IMR-90 (cell line): Measurements from ENCODE around the gene TAF6L. TPM values are rescaled to one million over a fixed set of nuclear protein-coding genes. Genes with fewer than 3 reads are reported as not detected.

Experiments
- ATAC-seq: fragments of 200-7000 bp; cut with Tn5 transposase; 2 replicates; pipeline ENCODE4 v1.9.1; 2020; ENCODE audit warnings: low read depth, mild to moderate bottlenecking, moderate library complexity
- BruUV-seq: library from RNA; stranded (reverse); fragments of 400-500 nt; replicated peaks from 2 replicates; lab custom pipeline; 2021; lab: Mats Ljungman, UMichigan
- CTCF ChIA-PET: fragments of 300-600 bp; formaldehyde crosslinking; extraction: SDS; loops from one replicate; lab custom pipeline; 2021; ENCODE audit warnings: antibody characterized with exemption; lab: Yijun Ruan, JAX
- POLR2A ChIA-PET: fragments of 300-600 bp; sonication (Branson Sonifier 250); formaldehyde crosslinking; loops from one replicate; lab custom pipeline; 2022; ENCODE audit warnings: antibody characterized with exemption; ENCODE audit not compliant: unreplicated experiment; lab: Charles Lee
- DNase-seq: peaks from one replicate; pipeline ENCODE4 v3.0.0; 2013
- H2AFZ ChIP-seq: replicated peaks from 2 replicates; pipeline ENCODE3; 2013; ENCODE audit warnings: low read length, mild to moderate bottlenecking; ENCODE audit not compliant: poor library complexity
- H2AK5ac ChIP-seq: 2 replicates; pipeline ENCODE4 v1.6.1; 2013; ENCODE audit warnings: low read depth, low read length, inconsistent platforms
- H2AK9ac ChIP-seq: replicated peaks from 2 replicates; pipeline ENCODE3; 2013; ENCODE audit warnings: mild to moderate bottlenecking, low read depth, low read length, moderate library complexity; ENCODE audit not compliant: poor library complexity
- H2BK120ac ChIP-seq: 2 replicates; pipeline ENCODE4 v1.6.1; 2013; ENCODE audit warnings: low read depth, low read length, inconsistent platforms
- H2BK15ac ChIP-seq: 3 replicates; pipeline ENCODE4 v1.6.1; 2013; ENCODE audit warnings: low read depth, low read length, inconsistent platforms
- H2BK20ac ChIP-seq: 2 replicates; pipeline ENCODE4 v1.6.1; 2013; ENCODE audit warnings: low read depth, mild to moderate bottlenecking, inconsistent platforms, low read length, moderate library complexity
- H2BK5ac ChIP-seq: 2 replicates; pipeline ENCODE4 v1.6.1; 2013; ENCODE audit warnings: mild to moderate bottlenecking, low read depth, low read length, inconsistent platforms; ENCODE audit not compliant: poor library complexity, severe bottlenecking
- H3K14ac ChIP-seq: replicated peaks from 2 replicates; pipeline ENCODE4 v1.6.1; 2013; ENCODE audit warnings: low read depth, low read length, inconsistent platforms
- H3K18ac ChIP-seq: 2 replicates; pipeline ENCODE4 v1.6.1; 2013; ENCODE audit warnings: low read depth, low read length, control low read depth
- H3K23ac ChIP-seq: 2 replicates; pipeline ENCODE4 v1.6.1; 2013; ENCODE audit warnings: low read depth, low read length, inconsistent platforms
- H3K27ac ChIP-seq: 2 replicates; pipeline ENCODE4 v1.5.1; 2013; ENCODE audit warnings: mild to moderate bottlenecking, control low read depth, low read length; ENCODE audit not compliant: insufficient read depth
- H3K27me3 ChIP-seq: 2 replicates; pipeline ENCODE4 v1.6.1; 2013; ENCODE audit warnings: low read length; ENCODE audit not compliant: control insufficient read depth, insufficient read depth
- H3K36me3 ChIP-seq: 2 replicates; pipeline ENCODE4 v1.6.1; 2013; ENCODE audit warnings: low read length, mixed read lengths; ENCODE audit not compliant: control insufficient read depth, insufficient read depth
- H3K4ac ChIP-seq: 2 replicates; pipeline ENCODE4 v1.6.1; 2013; ENCODE audit warnings: low read depth, low read length, inconsistent platforms
- H3K4me1 ChIP-seq: 2 replicates; pipeline ENCODE4 v1.6.1; 2013; ENCODE audit warnings: low read length, mixed read lengths; ENCODE audit not compliant: control insufficient read depth, insufficient read depth
- H3K4me2 ChIP-seq: 2 replicates; pipeline ENCODE4 v1.6.1; 2013; ENCODE audit warnings: low read depth, mild to moderate bottlenecking, control low read depth, low read length, moderate library complexity
- H3K4me3 ChIP-seq: 2 replicates; pipeline ENCODE4 v1.5.1; 2013; ENCODE audit warnings: low read depth, mild to moderate bottlenecking, control low read depth, low read length, moderate library complexity; ENCODE audit not compliant: insufficient read depth
- H3K56ac ChIP-seq: 2 replicates; pipeline ENCODE4 v1.6.1; 2013; ENCODE audit warnings: low read length, inconsistent platforms; ENCODE audit not compliant: insufficient read depth; ENCODE audit errors: extremely low read depth
- H3K79me1 ChIP-seq, 2 experiments: 2 replicates each; pipeline ENCODE4 v1.6.1; 2013; ENCODE audit warnings: low read length in 2 of 2, inconsistent platforms in 1 of 2, low read depth in 1 of 2
- H3K9ac ChIP-seq: 2 replicates; pipeline ENCODE4 v1.6.1; 2013; ENCODE audit warnings: low read depth, low read length, control low read depth
- H3K9me1 ChIP-seq: 2 replicates; pipeline ENCODE4 v1.6.1; 2013; ENCODE audit warnings: low read length, inconsistent platforms; ENCODE audit not compliant: insufficient read depth
- H3K9me3 ChIP-seq: 2 replicates; pipeline ENCODE4 v1.6.1; 2013; ENCODE audit warnings: low read length; ENCODE audit not compliant: control insufficient read depth, insufficient read depth
- H4K20me1 ChIP-seq: 2 replicates; pipeline ENCODE4 v1.6.1; 2013; ENCODE audit warnings: low read length, inconsistent platforms; ENCODE audit not compliant: insufficient read depth
- H4K5ac ChIP-seq: 2 replicates; pipeline ENCODE4 v1.6.1; 2013; ENCODE audit warnings: mild to moderate bottlenecking, low read depth, low read length, control low read depth
- H4K8ac ChIP-seq, 2 experiments: 2 replicates each; pipeline ENCODE4 v1.6.1; 2013; ENCODE audit warnings: low read depth in 2 of 2, low read length in 2 of 2, control low read depth in 1 of 2, inconsistent platforms in 1 of 2
- H4K91ac ChIP-seq: 2 replicates; pipeline ENCODE4 v1.6.1; 2013; ENCODE audit warnings: low read depth, low read length, inconsistent platforms; ENCODE audit not compliant: insufficient read depth
- BHLHE40 ChIP-seq: fragments of 150-350 bp; IDR thresholded peaks from 2 replicates; pipeline ENCODE4 v1.6.1; 2016; ENCODE audit warnings: mild to moderate bottlenecking, low read depth, low read length
- CEBPB ChIP-seq: IDR thresholded peaks from 2 replicates; pipeline ENCODE4 v1.6.1; 2012; ENCODE audit warnings: low read depth, low read length, improper control_type of control experiment
- CHD1 ChIP-seq: IDR thresholded peaks from 2 replicates; pipeline ENCODE4 v1.6.1; 2012; ENCODE audit warnings: low read depth, low read length, improper control_type of control experiment
- ELK1 ChIP-seq: fragments of 150-350 bp; IDR thresholded peaks from 2 replicates; pipeline ENCODE4 v1.6.1; 2016; ENCODE audit warnings: low read depth, mild to moderate bottlenecking, low read length, moderate library complexity, borderline replicate concordance
- FOS ChIP-seq: fragments of 150-350 bp; IDR thresholded peaks from 2 replicates; pipeline ENCODE4 v1.6.1; 2016; ENCODE audit warnings: low read depth, low read length
- MAFK ChIP-seq: IDR thresholded peaks from 2 replicates; pipeline ENCODE4 v1.6.1; 2012; ENCODE audit warnings: low read depth, low read length, improper control_type of control experiment
- MAZ ChIP-seq: IDR thresholded peaks from 2 replicates; pipeline ENCODE4 v1.6.1; 2012; ENCODE audit warnings: low read depth, mild to moderate bottlenecking, low read length, improper control_type of control experiment, moderate library complexity, borderline replicate concordance
- MXI1 ChIP-seq: IDR thresholded peaks from 2 replicates; pipeline ENCODE4 v1.6.1; 2012; ENCODE audit warnings: low read depth, mild to moderate bottlenecking, low read length, moderate library complexity, borderline replicate concordance
- POLR2A ChIP-seq: IDR thresholded peaks from 2 replicates; pipeline ENCODE4 v1.6.1; 2012; ENCODE audit warnings: mild to moderate bottlenecking, low read depth, low read length
- RAD21 ChIP-seq: IDR thresholded peaks from 2 replicates; pipeline ENCODE4 v1.6.1; 2012; ENCODE audit warnings: low read length, improper control_type of control experiment
- RCOR1 ChIP-seq: IDR thresholded peaks from 2 replicates; pipeline ENCODE4 v1.6.1; 2012; ENCODE audit warnings: mild to moderate bottlenecking, low read length, improper control_type of control experiment; ENCODE audit not compliant: insufficient replicate concordance
- USF2 ChIP-seq: fragments of 150-350 bp; IDR thresholded peaks from 2 replicates; pipeline ENCODE4 v1.6.1; 2017; ENCODE audit warnings: mild to moderate bottlenecking, antibody characterized with exemption, low read length, low read depth
- WGBS, 2 experiments: methylation state at CpG; one replicate each; pipeline versions ENCODE4 v1.1.5 to v1.1.7; 2013; ENCODE audit warnings: missing lambda C conversion rate in 2 of 2; ENCODE audit not compliant: insufficient read length in 1 of 2; ENCODE audit errors: extremely low coverage in 2 of 2; 5-methylcytosine and 5-hydroxymethylcytosine counted together
- dilution Hi-C: fragments of 300-500 bp; cut with HindIII; formaldehyde crosslinking; loops from one replicate; pipeline ENCODE4 v1.14.3; 2018; ENCODE audit warnings: low sequenced_read_pairs; ENCODE audit not compliant: unreplicated experiment
- in situ Hi-C: fragments of 300-500 bp; cut with MboI; formaldehyde crosslinking; loops from 3 replicates; pipeline ENCODE4 v1.14.3; 2019; ENCODE audit warnings: low sequenced_read_pairs, inconsistent platforms, mixed read lengths
- intact Hi-C: fragments of 100-400 bp; cut with micrococcal nuclease; formaldehyde crosslinking; loops from 2 replicates; pipeline ENCODE4 v1.10.0; 2022
- polyA plus RNA-seq, 3 experiments: library from polyadenylated mRNA; depleted of rRNA; stranded (reverse); fragments of >200 nt; gene quantifications; 2 replicates each; pipeline ENCODE4 v1.2.3, GENCODE V29; 2012; ENCODE audit warnings: low replicate concordance in 1 of 3
- total RNA-seq: library from RNA; depleted of rRNA; stranded (reverse); fragments of >200 nt; gene quantifications from 2 replicates; pipeline ENCODE4 v1.2.3, GENCODE V29; 2012
- TF ChIP-seq, protein P1 (sequence below): conservative IDR thresholded peaks from 2 replicates; pipeline ENCODE4 v1.5.1; 2012; ENCODE audit warnings: mild to moderate bottlenecking, low read depth, low read length, improper control_type of control experiment

The TAF6L gene
- total and polyA plus RNA-seq, 2 of the 4 experiments (the other 2 are of a cell fraction), result 9.5 to 13.5 TPM

DNA sequence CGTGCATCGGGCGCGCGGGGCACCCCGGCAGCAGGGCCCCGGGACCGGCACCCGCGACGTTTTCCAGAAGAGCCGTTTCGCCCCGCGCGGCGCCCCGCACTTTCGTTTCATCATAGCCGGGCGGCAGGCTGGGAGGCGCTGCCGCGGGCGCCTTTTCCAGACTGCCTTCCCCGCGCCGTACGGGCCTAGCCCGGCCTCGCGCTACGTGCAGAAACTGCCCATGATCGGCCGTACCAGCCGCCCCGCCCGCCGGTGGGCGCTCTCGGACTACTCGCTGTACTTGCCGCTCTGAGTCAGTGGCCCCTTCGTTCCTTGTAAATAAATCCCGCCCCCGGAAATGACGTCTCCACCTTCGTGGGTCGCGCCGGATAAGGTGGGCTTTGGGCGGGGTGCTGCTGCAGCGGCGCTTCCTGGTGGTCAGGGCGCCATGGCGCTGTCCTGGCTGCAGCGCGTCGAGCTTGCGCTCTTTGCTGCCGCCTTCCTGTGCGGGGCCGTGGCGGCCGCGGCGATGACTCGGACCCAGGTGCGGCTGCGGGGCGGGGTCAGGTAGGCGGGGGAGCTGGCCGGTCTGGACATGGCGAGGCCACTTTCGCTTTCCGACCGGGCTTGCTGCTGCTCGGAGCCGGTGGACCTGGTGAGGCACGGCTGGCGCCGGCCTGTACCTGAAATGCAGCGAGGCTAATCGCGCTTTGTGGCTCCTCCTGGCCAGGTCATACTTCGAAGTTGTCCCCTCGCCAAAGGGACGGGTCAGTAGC is 16.0 kb downstream of the TAF6L start, which contains the start of gene TMEM179B:
TSS of gene TMEM179B (plus strand) at position 398 of the 755 bp plus-strand sequence. CDS start at position 428, 30 bp downstream.
- H3K18ac ChIP-seq, result peak within 1 kb of the TSS; percentile 18; the same call in 1 of the 2 replicates
- H2BK15ac ChIP-seq, result no peak within 1 kb of the TSS
- peak within 1 kb of the TSS; percentile 95 for H2AK5ac ChIP-seq
- peak within 1 kb of the TSS; percentile 59 for H3K56ac ChIP-seq
- BruUV-seq, result no TSS peak
- peaks cover 15 to 40% of the 10 kb centered on the region in 2 experiments; a peak in 3 of 4 replicates for H3K79me1 ChIP-seq
- ChIA-PET POLR2A (interaction anchor here (1.1 kb wide), 1 partner anchor 54 kb away, joined by 3 read pairs; no protein-coding TSS in a partner anchor), CTCF (interaction anchor here (0.6 to 2.8 kb wide), 19 partner anchors 12 to 106 kb away, joined by 3 to 26 read pairs (median 4); partner anchors contain the start of genes NXF1, SLC3A2, TAF6L and ZBTB3)
- H3K9ac ChIP-seq, result peak within 1 kb of the TSS; percentile 96
- intact Hi-C loops (loop anchor here (2.0 to 5.0 kb wide), 2 partner anchors 46 to 95 kb away; partner anchors contain the start of genes SLC3A2, STX5 and TEX54), dilution Hi-C loops (no loop called here), in situ Hi-C loops (no loop called here)
- H3K36me3 ChIP-seq, result peaks cover 21% of the 10 kb centered on the region
- peaks cover 11% of the 10 kb centered on the region for H3K4me1 ChIP-seq
- H3K4ac ChIP-seq, result peak within 1 kb of the TSS; percentile 92
- H3K4me3 ChIP-seq, result peak within 1 kb of the TSS; percentile 94
- H4K5ac ChIP-seq, result peak within 1 kb of the TSS; percentile 78
- H3K27ac ChIP-seq, result peak within 1 kb of the TSS; percentile 89
- H2BK20ac ChIP-seq, result peak within 1 kb of the TSS; percentile 33; the same call in 1 of the 2 replicates
- peak within 1 kb of the TSS; percentile 88 to 94 for H4K8ac ChIP-seq
- 0% methylated on average over 71 of the region's 88 CpGs; no CpG with 5 or more reads in 1 of the 2 experiments for WGBS, 2 experiments
- peak within 1 kb of the TSS; percentile 85 for H4K91ac ChIP-seq
- peaks cover 11% of the 10 kb centered on the region for H4K20me1 ChIP-seq
- H2AFZ ChIP-seq, result peak within 1 kb of the TSS; percentile 99
- peak within 1 kb of the TSS; percentile 70 for H2BK5ac ChIP-seq
- peak within 1 kb of the TSS; percentile 35 for H2BK120ac ChIP-seq
- peak; percentile 98 for DNase-seq
- peak; percentile 68 for ATAC-seq
- no peaks in the 10 kb centered on the region for H3K9me3 ChIP-seq
- peak within 1 kb of the TSS; percentile 95 for H3K4me2 ChIP-seq
- H3K27me3 ChIP-seq, result no peaks in the 10 kb centered on the region
- H3K9me1 ChIP-seq, result no peaks in the 10 kb centered on the region
- H3K23ac ChIP-seq, result peak within 1 kb of the TSS; percentile 96
- peak within 1 kb of the TSS; percentile 100 for H2AK9ac ChIP-seq
- H3K14ac ChIP-seq, result peak within 1 kb of the TSS; percentile 97
- TF ChIP-seq ELK1, result no peak
- TF ChIP-seq, protein P1, sequence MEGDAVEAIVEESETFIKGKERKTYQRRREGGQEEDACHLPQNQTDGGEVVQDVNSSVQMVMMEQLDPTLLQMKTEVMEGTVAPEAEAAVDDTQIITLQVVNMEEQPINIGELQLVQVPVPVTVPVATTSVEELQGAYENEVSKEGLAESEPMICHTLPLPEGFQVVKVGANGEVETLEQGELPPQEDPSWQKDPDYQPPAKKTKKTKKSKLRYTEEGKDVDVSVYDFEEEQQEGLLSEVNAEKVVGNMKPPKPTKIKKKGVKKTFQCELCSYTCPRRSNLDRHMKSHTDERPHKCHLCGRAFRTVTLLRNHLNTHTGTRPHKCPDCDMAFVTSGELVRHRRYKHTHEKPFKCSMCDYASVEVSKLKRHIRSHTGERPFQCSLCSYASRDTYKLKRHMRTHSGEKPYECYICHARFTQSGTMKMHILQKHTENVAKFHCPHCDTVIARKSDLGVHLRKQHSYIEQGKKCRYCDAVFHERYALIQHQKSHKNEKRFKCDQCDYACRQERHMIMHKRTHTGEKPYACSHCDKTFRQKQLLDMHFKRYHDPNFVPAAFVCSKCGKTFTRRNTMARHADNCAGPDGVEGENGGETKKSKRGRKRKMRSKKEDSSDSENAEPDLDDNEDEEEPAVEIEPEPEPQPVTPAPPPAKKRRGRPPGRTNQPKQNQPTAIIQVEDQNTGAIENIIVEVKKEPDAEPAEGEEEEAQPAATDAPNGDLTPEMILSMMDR, result peak; percentile 74
- no peak for TF ChIP-seq BHLHE40
- TF ChIP-seq RCOR1, result peak; percentile 92
- TF ChIP-seq CEBPB, result no peak
- peak; percentile 81 for TF ChIP-seq POLR2A
- TF ChIP-seq MAZ, result peak; percentile 91; the same call in 1 of the 2 replicates
- TF ChIP-seq RAD21, result peak; percentile 57
- peak; percentile 80 for TF ChIP-seq MXI1
- no peak for TF ChIP-seq MAFK
- TF ChIP-seq USF2, result no peak
- TF ChIP-seq CHD1, result 0 out of 2 replicates have a peak, but pooled peaks have one; percentile 34
- TF ChIP-seq FOS, result 0 out of 2 replicates have a peak, but pooled peaks have one; percentile 7
